Neural progenitor cell (in vitro differentiated cells): ENCODE data around the gene DOCK9. TPM values are rescaled to one million over a fixed set of nuclear protein-coding genes. Genes with fewer than 3 reads are reported as not detected.

Experiments
- DNase-seq: peaks from one replicate; pipeline ENCODE4 v3.0.0-alpha.2; 2016; ENCODE audit warnings: low spot score
- H2AFZ ChIP-seq: fragments of 200-600 bp; sonication (generic); replicated peaks from 2 replicates; pipeline ENCODE4 v1.6.1; 2016; ENCODE audit warnings: antibody characterized with exemption
- H3F3A ChIP-seq: fragments of 200-600 bp; sonication (generic); 2 replicates; pipeline ENCODE4 v1.6.1; 2016; ENCODE audit warnings: antibody characterized with exemption, low read depth
- H3K27ac ChIP-seq: fragments of 200-600 bp; sonication (generic); 2 replicates; pipeline ENCODE4 v1.5.1; 2016; ENCODE audit warnings: mild to moderate bottlenecking
- H3K27me3 ChIP-seq: fragments of 200-600 bp; sonication (generic); 2 replicates; pipeline ENCODE4 v1.6.1; 2016; ENCODE audit warnings: mild to moderate bottlenecking, moderate library complexity
- H3K36me3 ChIP-seq: fragments of 200-600 bp; sonication (generic); 2 replicates; pipeline ENCODE4 v1.5.1; 2016
- H3K4me1 ChIP-seq: fragments of 200-600 bp; sonication (generic); 2 replicates; pipeline ENCODE4 v1.6.1; 2016; ENCODE audit warnings: mixed run types
- H3K4me2 ChIP-seq: fragments of 200-600 bp; sonication (generic); 2 replicates; pipeline ENCODE4 v1.6.1; 2016
- H3K4me3 ChIP-seq: fragments of 200-600 bp; sonication (generic); 2 replicates; pipeline ENCODE4 v1.5.1; 2016
- H3K79me2 ChIP-seq: fragments of 200-600 bp; sonication (generic); 2 replicates; pipeline ENCODE4 v1.6.1; 2016; ENCODE audit warnings: low read depth
- H3K9ac ChIP-seq: fragments of 200-600 bp; sonication (generic); 2 replicates; pipeline ENCODE4 v1.6.1; 2016
- H3K9me3 ChIP-seq: fragments of 200-600 bp; sonication (generic); 2 replicates; pipeline ENCODE4 v1.5.1; 2016; ENCODE audit warnings: low read depth
- H4K20me1 ChIP-seq: fragments of 200-600 bp; sonication (generic); 2 replicates; pipeline ENCODE4 v1.6.1; 2016; ENCODE audit warnings: low read depth
- H3K27ac Mint-ChIP-seq: 3 replicates; pipeline ENCODE4 v1.8.0; 2021; ENCODE audit warnings: mixed read lengths
- H3K27me3 Mint-ChIP-seq: 2 replicates; pipeline ENCODE4 v1.8.0; 2022; ENCODE audit warnings: low read depth, mild to moderate bottlenecking, inconsistent platforms, moderate library complexity, mixed read lengths; ENCODE audit not compliant: insufficient read depth
- H3K36me3 Mint-ChIP-seq: 3 replicates; pipeline ENCODE4 v1.8.0; 2021; ENCODE audit warnings: mixed read lengths
- H3K4me1 Mint-ChIP-seq: 3 replicates; pipeline ENCODE4 v1.8.0; 2021; ENCODE audit warnings: mixed read lengths
- H3K4me3 Mint-ChIP-seq: 3 replicates; pipeline ENCODE4 v1.8.0; 2021; ENCODE audit warnings: mild to moderate bottlenecking, moderate library complexity, mixed read lengths
- H3K9me3 Mint-ChIP-seq: 3 replicates; pipeline ENCODE4 v1.8.0; 2020; ENCODE audit warnings: mixed read lengths
- EZH2 ChIP-seq: fragments of 200-600 bp; sonication (generic); IDR thresholded peaks from 2 replicates; pipeline ENCODE4 v1.6.1; 2017; ENCODE audit warnings: antibody characterized with exemption, mild to moderate bottlenecking, moderate library complexity
- EZH2phosphoT487 ChIP-seq: fragments of 200-600 bp; sonication (generic); IDR thresholded peaks from 2 replicates; pipeline ENCODE4 v1.6.1; 2017; ENCODE audit warnings: antibody characterized with exemption
- total RNA-seq: library from RNA; depleted of rRNA; stranded (reverse); fragments of >200 nt; gene quantifications from 2 replicates; pipeline ENCODE4 v1.2.3, GENCODE V29; 2015; ENCODE audit warnings: low replicate concordance
- TF ChIP-seq, protein P1 (sequence below): fragments of 200-600 bp; sonication (generic); IDR thresholded peaks from 2 replicates; pipeline ENCODE4 v1.5.1; 2017; ENCODE audit warnings: antibody characterized with exemption, mild to moderate bottlenecking

DOCK9 gene
- total RNA-seq, 1 donor from 2014 or later, result 16.6 TPM

DNA sequence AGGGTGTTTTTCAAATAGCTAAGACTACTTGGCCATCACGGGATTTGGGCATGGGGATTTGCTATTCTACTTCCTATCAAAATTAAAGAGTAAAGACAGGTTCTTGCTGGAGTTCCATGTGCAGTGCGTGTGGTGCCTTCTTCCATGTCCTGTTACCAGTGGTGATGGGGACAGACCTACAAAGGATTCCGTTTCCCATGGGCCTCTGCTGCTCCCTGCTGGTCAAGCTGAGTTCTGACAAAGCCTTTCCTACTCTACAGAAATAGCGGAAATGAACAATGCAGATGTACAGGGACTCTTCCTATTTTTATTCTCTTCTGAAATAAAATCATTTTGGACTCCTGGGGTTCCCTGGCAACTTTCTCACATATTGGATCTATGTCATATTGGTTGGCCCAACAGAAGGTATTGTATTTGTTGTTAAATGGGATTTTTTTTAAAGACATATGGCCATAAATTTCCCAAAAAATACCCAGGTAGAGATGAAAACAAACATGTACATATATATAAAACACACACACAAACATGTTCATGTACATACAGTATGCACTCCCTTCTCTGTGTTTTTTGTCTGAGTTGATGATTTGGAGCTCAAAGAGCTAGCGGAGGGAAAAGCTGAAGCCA lies 134.9 kb downstream of the DOCK9 start:
- no peak overlapping the region for H3K4me3 Mint-ChIP-seq
- Histone ChIP-seq H4K20me1 (no peaks in the 10 kb centered on the region), H3K27me3 (no peaks in the 10 kb centered on the region), H3F3A (no peaks in the 10 kb centered on the region), H3K4me3 (no peak overlapping the region), H3K27ac (no peak overlapping the region), H2AFZ (no peak overlapping the region), H3K9me3 (no peaks in the 10 kb centered on the region), H3K79me2 (no peaks in the 10 kb centered on the region), H3K36me3 (no peaks in the 10 kb centered on the region), H3K9ac (no peak overlapping the region), H3K4me1 (peaks cover 24% of the 10 kb centered on the region), H3K4me2 (no peak overlapping the region)
- DNase-seq, result peak; percentile 86
- no peaks in the 10 kb centered on the region for H3K9me3 Mint-ChIP-seq
- H3K4me1 Mint-ChIP-seq, result peaks cover 47% of the 10 kb centered on the region
- no peaks in the 10 kb centered on the region for H3K36me3 Mint-ChIP-seq
- no peaks in the 10 kb centered on the region for H3K27me3 Mint-ChIP-seq
- TF ChIP-seq, protein P1, sequence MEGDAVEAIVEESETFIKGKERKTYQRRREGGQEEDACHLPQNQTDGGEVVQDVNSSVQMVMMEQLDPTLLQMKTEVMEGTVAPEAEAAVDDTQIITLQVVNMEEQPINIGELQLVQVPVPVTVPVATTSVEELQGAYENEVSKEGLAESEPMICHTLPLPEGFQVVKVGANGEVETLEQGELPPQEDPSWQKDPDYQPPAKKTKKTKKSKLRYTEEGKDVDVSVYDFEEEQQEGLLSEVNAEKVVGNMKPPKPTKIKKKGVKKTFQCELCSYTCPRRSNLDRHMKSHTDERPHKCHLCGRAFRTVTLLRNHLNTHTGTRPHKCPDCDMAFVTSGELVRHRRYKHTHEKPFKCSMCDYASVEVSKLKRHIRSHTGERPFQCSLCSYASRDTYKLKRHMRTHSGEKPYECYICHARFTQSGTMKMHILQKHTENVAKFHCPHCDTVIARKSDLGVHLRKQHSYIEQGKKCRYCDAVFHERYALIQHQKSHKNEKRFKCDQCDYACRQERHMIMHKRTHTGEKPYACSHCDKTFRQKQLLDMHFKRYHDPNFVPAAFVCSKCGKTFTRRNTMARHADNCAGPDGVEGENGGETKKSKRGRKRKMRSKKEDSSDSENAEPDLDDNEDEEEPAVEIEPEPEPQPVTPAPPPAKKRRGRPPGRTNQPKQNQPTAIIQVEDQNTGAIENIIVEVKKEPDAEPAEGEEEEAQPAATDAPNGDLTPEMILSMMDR, result peak; percentile 89
- TF ChIP-seq EZH2, result no peak
- TF ChIP-seq EZH2phosphoT487, result no peak
- no peak overlapping the region for H3K27ac Mint-ChIP-seq

DNA sequence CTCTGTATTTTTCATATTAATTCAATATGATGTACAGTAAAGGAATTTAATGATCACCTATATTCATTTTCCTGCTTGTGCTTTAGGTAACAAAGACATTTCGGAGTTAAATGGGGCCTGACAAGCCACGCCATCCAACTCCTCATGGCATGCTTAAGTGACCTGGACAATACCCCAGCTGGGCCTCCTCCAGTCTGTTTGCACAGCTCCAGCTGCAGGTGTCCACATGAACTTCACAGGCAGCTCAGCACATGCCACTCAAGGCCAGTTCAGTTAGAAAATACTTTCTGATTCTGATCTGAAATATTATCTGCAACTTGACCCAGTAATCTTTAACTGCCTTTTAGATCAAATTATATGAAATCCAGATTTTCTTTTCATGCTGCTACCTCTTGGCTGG lies 135.8 kb downstream of the DOCK9 start:
- H3K27ac Mint-ChIP-seq, result no peak overlapping the region

DNA sequence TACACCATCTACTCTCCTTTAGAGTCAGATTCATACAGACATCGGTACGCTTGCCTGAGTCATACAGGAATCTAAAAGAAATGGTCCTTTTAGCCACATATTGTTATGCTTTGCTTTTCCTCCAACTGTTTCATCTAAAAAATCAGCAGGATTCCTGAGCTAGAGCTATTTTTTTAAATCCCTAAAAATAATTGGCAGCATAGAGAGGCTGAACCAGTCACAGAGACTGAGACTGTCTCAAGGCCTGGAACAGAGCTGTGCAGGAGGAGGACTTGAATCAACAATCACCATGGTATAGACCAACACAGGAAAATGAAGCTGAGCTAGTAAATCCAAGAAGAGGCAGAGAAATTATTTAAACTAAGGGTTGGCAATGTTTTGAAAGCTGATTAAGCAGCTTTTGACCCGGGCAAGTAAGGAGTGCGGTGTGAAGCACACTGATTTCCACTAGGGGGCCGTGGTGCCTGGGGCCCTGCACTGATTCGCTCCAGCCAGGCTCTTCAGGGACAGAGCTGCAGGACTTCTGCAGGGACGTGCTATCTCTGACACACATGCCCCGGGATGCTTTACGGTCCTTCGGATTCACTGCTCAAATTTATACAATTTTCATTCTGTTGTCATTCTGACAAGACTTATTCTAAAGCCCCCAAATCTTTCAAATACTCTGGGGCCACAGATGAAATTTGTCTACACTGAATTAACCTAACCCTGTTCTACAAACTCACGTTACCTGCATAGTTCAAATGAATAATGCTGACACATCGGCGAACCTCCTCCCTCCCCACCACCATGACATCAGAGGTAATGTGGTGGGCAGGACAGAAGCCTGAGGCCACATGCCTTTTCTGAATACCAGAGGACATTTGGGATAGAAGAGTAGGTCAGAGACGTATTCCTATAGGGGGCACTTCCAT lies 137.8 kb downstream of the DOCK9 start:
- Histone ChIP-seq H3K9me3 (no peaks in the 10 kb centered on the region), H3K4me2 (no peak overlapping the region), H3K27ac (no peak overlapping the region), H2AFZ (peak overlapping the region; percentile 40), H3F3A (no peaks in the 10 kb centered on the region), H3K9ac (no peak overlapping the region), H4K20me1 (no peaks in the 10 kb centered on the region), H3K27me3 (no peaks in the 10 kb centered on the region), H3K79me2 (no peaks in the 10 kb centered on the region), H3K4me1 (peaks cover 15% of the 10 kb centered on the region), H3K36me3 (no peaks in the 10 kb centered on the region), H3K4me3 (no peak overlapping the region)
- no peak overlapping the region for H3K27ac Mint-ChIP-seq
- H3K4me3 Mint-ChIP-seq, result no peak overlapping the region
- no peaks in the 10 kb centered on the region for H3K36me3 Mint-ChIP-seq
- peaks cover 1% of the 10 kb centered on the region for H3K27me3 Mint-ChIP-seq
- no peaks in the 10 kb centered on the region for H3K9me3 Mint-ChIP-seq
- peak; percentile 85 for DNase-seq
- no peak for TF ChIP-seq EZH2phosphoT487
- no peak for TF ChIP-seq EZH2
- TF ChIP-seq, protein P1, result peak; percentile 83
- peaks cover 31% of the 10 kb centered on the region for H3K4me1 Mint-ChIP-seq

More for the DNA sequence above, 135.8 kb downstream of the DOCK9 start:
- Histone ChIP-seq H3K4me1 (peaks cover 22% of the 10 kb centered on the region), H3K4me2 (no peak overlapping the region), H3K27me3 (no peaks in the 10 kb centered on the region), H3K27ac (no peak overlapping the region), H2AFZ (no peak overlapping the region), H3F3A (no peaks in the 10 kb centered on the region), H4K20me1 (no peaks in the 10 kb centered on the region), H3K79me2 (no peaks in the 10 kb centered on the region), H3K9me3 (no peaks in the 10 kb centered on the region), H3K4me3 (no peak overlapping the region), H3K9ac (no peak overlapping the region), H3K36me3 (no peaks in the 10 kb centered on the region)
- Mint-ChIP-seq H3K4me3 (no peak overlapping the region), H3K4me1 (peaks cover 47% of the 10 kb centered on the region), H3K36me3 (no peaks in the 10 kb centered on the region), H3K27me3 (no peaks in the 10 kb centered on the region), H3K9me3 (no peaks in the 10 kb centered on the region)
- TF ChIP-seq EZH2phosphoT487 (no peak), EZH2 (no peak)
- TF ChIP-seq, protein P1, result no peak
- no peak for DNase-seq
